Naive thymus-derived CD4-positive, alpha-beta T cell (primary cell): Measurements from ENCODE around the gene MOSMO. TPM values are rescaled to one million over a fixed set of nuclear protein-coding genes. Genes with fewer than 3 reads are reported as not detected.
"Not testable (repeated sequence)": the region's sequence is repeated elsewhere in the genome, so short reads cannot be mapped to it uniquely, and the experiment has no call there.

ENCODE experiments used
- ATAC-seq: fragments of 150-1000 bp; cut with Tn5 transposase; 2 replicates; pipeline ENCODE4 v1.10.0; 2021; ENCODE audit warnings: mild to moderate bottlenecking, moderate library complexity
- CTCF ChIA-PET: fragments of 350-600 bp; sonication (Branson Sonifier 250); formaldehyde crosslinking; loops from one replicate; lab custom pipeline; 2021; ENCODE audit warnings: antibody characterized with exemption; lab: Charles Lee
- POLR2A ChIA-PET: fragments of 350-600 bp; sonication (Branson Sonifier 250); formaldehyde crosslinking; loops from one replicate; lab custom pipeline; 2021; ENCODE audit warnings: antibody characterized with exemption, inconsistent platforms; lab: Charles Lee
- DNase-seq, 9 donors: peaks; one replicate each; pipeline versions ENCODE4 v3.0.0 to v3.0.0-alpha.2; 2020 to 2022; ENCODE audit warnings: mixed read lengths in 1 of 9
- H3K27ac ChIP-seq: one replicate; pipeline ENCODE4 v1.7.0; 2013; ENCODE audit warnings: mild to moderate bottlenecking, low read depth, low read length, moderate library complexity
- H3K27me3 ChIP-seq, 2 donors: one replicate each; pipeline ENCODE4 v1.7.0; 2013; ENCODE audit warnings: low read length in 2 of 2, mild to moderate bottlenecking in 2 of 2, moderate library complexity in 2 of 2; ENCODE audit not compliant: control insufficient read depth in 2 of 2, insufficient read depth in 2 of 2
- H3K36me3 ChIP-seq, 3 experiments: 1 replicate in 2 of 3; 2 replicates in 1 of 3; pipeline ENCODE4 v1.7.0; 2013; ENCODE audit warnings: low read length in 3 of 3, mild to moderate bottlenecking in 3 of 3, moderate library complexity in 1 of 3; ENCODE audit not compliant: insufficient read depth in 3 of 3, control insufficient read depth in 2 of 3
- H3K4me1 ChIP-seq, 2 donors: one replicate each; pipeline ENCODE4 v1.7.0; 2013; ENCODE audit warnings: low read length in 2 of 2, mild to moderate bottlenecking in 2 of 2, moderate library complexity in 1 of 2; ENCODE audit not compliant: control insufficient read depth in 2 of 2, insufficient read depth in 2 of 2
- H3K4me3 ChIP-seq: 2 replicates; pipeline ENCODE4 v1.7.0; 2013; ENCODE audit warnings: mild to moderate bottlenecking, low read length
- H3K9me3 ChIP-seq, 3 experiments: 1 replicate in 2 of 3; 2 replicates in 1 of 3; pipeline ENCODE4 v1.7.0; 2013; ENCODE audit warnings: low read length in 3 of 3; ENCODE audit not compliant: control insufficient read depth in 2 of 3
- H3K27ac Mint-ChIP-seq, 9 donors: one replicate each; pipeline ENCODE4 v1.8.0; 2020 to 2022; ENCODE audit warnings: mixed read lengths in 9 of 9, mild to moderate bottlenecking in 8 of 9, moderate library complexity in 5 of 9, inconsistent platforms in 2 of 9
- H3K27me3 Mint-ChIP-seq, 5 donors: one replicate each; pipeline ENCODE4 v1.8.0; 2021 to 2022; ENCODE audit warnings: mixed read lengths in 5 of 5, mild to moderate bottlenecking in 1 of 5
- H3K36me3 Mint-ChIP-seq, 5 donors: one replicate each; pipeline ENCODE4 v1.8.0; 2020 to 2022; ENCODE audit warnings: mixed read lengths in 5 of 5, mild to moderate bottlenecking in 3 of 5, inconsistent platforms in 1 of 5
- H3K4me1 Mint-ChIP-seq, 7 donors: one replicate each; pipeline ENCODE4 v1.8.0; 2020 to 2022; ENCODE audit warnings: mixed read lengths in 7 of 7, mild to moderate bottlenecking in 3 of 7, inconsistent platforms in 1 of 7
- H3K4me3 Mint-ChIP-seq, 10 donors: one replicate each; pipeline ENCODE4 v1.8.0; 2020 to 2022; ENCODE audit warnings: mild to moderate bottlenecking in 10 of 10, mixed read lengths in 10 of 10, moderate library complexity in 6 of 10, inconsistent platforms in 2 of 10
- H3K9me3 Mint-ChIP-seq, 11 donors: one replicate each; pipeline ENCODE4 v1.8.0; 2020 to 2022; ENCODE audit warnings: mixed read lengths in 11 of 11, mild to moderate bottlenecking in 4 of 11, inconsistent platforms in 1 of 11, moderate library complexity in 1 of 11
- intact Hi-C, 2 donors: fragments of 100-400 bp; cut with micrococcal nuclease; formaldehyde crosslinking; loops; one replicate each; pipeline ENCODE4 v1.15.1; 2023
- polyA plus RNA-seq, 2 donors: library from polyadenylated mRNA; unstranded; fragments of 300-500 nt; fragmentation: Illumina TruSeq; gene quantifications; one replicate each; pipeline ENCODE4 v1.2.3, GENCODE V29; 2021
- total RNA-seq, 6 experiments: library from RNA in 5 of 6; stranded (reverse) in 5 of 6; gene quantifications; 1 replicate in 5 of 6; 2 replicates in 1 of 6; pipeline ENCODE4 v1.2.3 and lab custom pipeline; 2021 to 2026

Gene MOSMO
- total and polyA plus RNA-seq, 7 experiments from 2014 or later = 2.8 to 24.0 (median 9.9) TPM

GRCh38 chr16:22123759-22124490, 116.0 kb downstream of the MOSMO start:
- no peak for ATAC-seq
- no peaks in the 10 kb centered on the region for H3K9me3 ChIP-seq
- ChIA-PET CTCF (interaction anchor here (0.5 kb wide), 1 partner anchor 173 kb away, joined by 4 read pairs; the partner anchor contains the start of gene POLR3E), POLR2A (no interaction called here)
- no peak overlapping the region for H3K27ac ChIP-seq
- H3K36me3 ChIP-seq = no peaks in the 10 kb centered on the region
- peaks cover 0 to 11% (median 3%) of the 10 kb centered on the region in 11 donors for H3K9me3 Mint-ChIP-seq
- no peak for DNase-seq
- no peak overlapping the region for H3K4me3 Mint-ChIP-seq
- peaks cover 0 to 5% (median 0%) of the 10 kb centered on the region in 5 donors for H3K36me3 Mint-ChIP-seq
- intact Hi-C loops = no loop called here
- H3K27me3 Mint-ChIP-seq = peaks cover 0 to 22% (median 8%) of the 10 kb centered on the region in 5 donors
- no peak overlapping the region for H3K27ac Mint-ChIP-seq
- H3K4me1 Mint-ChIP-seq = peaks cover 0 to 5% (median 0%) of the 10 kb centered on the region in 7 donors
- H3K27me3 ChIP-seq = no peaks in the 10 kb centered on the region
- no peaks in the 10 kb centered on the region for H3K4me1 ChIP-seq
- H3K4me3 ChIP-seq = no peak overlapping the region

- Histone ChIP-seq H3K36me3 (no peaks in the 10 kb centered on the region), H3K9me3 (no peaks in the 10 kb centered on the region), H3K27me3 (no peaks in the 10 kb centered on the region), H3K4me3 (no peak overlapping the region), H3K4me1 (no peaks in the 10 kb centered on the region), H3K27ac (no peak overlapping the region)
- H3K4me3 Mint-ChIP-seq = no peak overlapping the region
- ChIA-PET CTCF (interaction anchor here (0.5 kb wide), 1 partner anchor 173 kb away, joined by 4 read pairs; the partner anchor contains the start of gene POLR3E), POLR2A (no interaction called here)
- peaks cover 0 to 22% (median 8%) of the 10 kb centered on the region in 5 donors for H3K27me3 Mint-ChIP-seq
- intact Hi-C loops = no loop called here
- ATAC-seq (no peak), DNase-seq (no peak)
- peaks cover 0 to 11% (median 3%) of the 10 kb centered on the region in 11 donors for H3K9me3 Mint-ChIP-seq
- peak overlapping the region in 1 of 9 donors; percentile 39 for H3K27ac Mint-ChIP-seq
- peaks cover 0 to 5% (median 0%) of the 10 kb centered on the region in 7 donors for H3K4me1 Mint-ChIP-seq
- H3K36me3 Mint-ChIP-seq = peaks cover 0 to 5% (median 0%) of the 10 kb centered on the region in 5 donors
Measured at GRCh38 chr16:22124583-22125284, 116.8 kb downstream of the MOSMO start.

- Histone ChIP-seq H3K4me3 (no peak overlapping the region), H3K4me1 (no peaks in the 10 kb centered on the region), H3K9me3 (no peaks in the 10 kb centered on the region), H3K27ac (no peak overlapping the region), H3K27me3 (no peaks in the 10 kb centered on the region), H3K36me3 (no peaks in the 10 kb centered on the region)
- Mint-ChIP-seq H3K4me1 (peaks cover 0 to 5% (median 0%) of the 10 kb centered on the region in 7 donors), H3K27me3 (peaks cover 0 to 22% (median 8%) of the 10 kb centered on the region in 5 donors), H3K36me3 (peaks cover 0 to 5% (median 0%) of the 10 kb centered on the region in 5 donors), H3K4me3 (no peak overlapping the region), H3K27ac (no peak overlapping the region), H3K9me3 (peaks cover 0 to 11% (median 3%) of the 10 kb centered on the region in 11 donors)
- ATAC-seq (no peak), DNase-seq (no peak)
- CTCF ChIA-PET = no interaction called here
- intact Hi-C loops = no loop called here
- POLR2A ChIA-PET = no interaction called here
Measured at GRCh38 chr16:22126037-22126558, 118.2 kb downstream of the MOSMO start.

DNA sequence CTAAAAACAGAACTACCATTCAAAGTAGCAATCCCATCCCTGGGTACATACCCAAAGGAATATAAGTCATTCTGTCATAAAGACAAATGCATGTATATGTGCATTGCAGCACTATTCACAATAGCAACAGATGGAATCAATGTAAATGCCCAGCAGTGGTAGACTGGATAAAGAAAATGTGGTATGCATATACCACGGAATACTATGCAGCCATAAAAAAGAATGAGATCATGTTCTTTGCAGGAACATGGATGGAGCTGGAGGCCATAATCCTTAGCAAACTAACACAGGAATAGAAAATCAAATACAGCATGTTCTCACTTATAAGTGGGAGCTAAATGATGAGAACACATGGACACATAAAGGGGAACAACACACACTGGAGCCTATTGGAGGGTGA, 120.6 kb downstream of the MOSMO start:
- H3K4me3 ChIP-seq, H3K9me3 ChIP-seq, intact Hi-C loops, H3K27ac Mint-ChIP-seq, H3K27me3 ChIP-seq, H3K36me3 ChIP-seq, H3K4me3 Mint-ChIP-seq, POLR2A ChIA-PET, H3K4me1 ChIP-seq, CTCF ChIA-PET, H3K36me3 Mint-ChIP-seq, H3K4me1 Mint-ChIP-seq, ATAC-seq, DNase-seq, H3K27ac ChIP-seq: not testable (repeated sequence)
- H3K9me3 Mint-ChIP-seq = peaks cover 0 to 11% (median 3%) of the 10 kb centered on the region in 11 donors
- H3K27me3 Mint-ChIP-seq = peaks cover 0 to 12% (median 4%) of the 10 kb centered on the region in 5 donors

- CTCF ChIA-PET = no interaction called here
Measured at GRCh38 chr16:22130528-22130927, 122.6 kb downstream of the MOSMO start.

DNA sequence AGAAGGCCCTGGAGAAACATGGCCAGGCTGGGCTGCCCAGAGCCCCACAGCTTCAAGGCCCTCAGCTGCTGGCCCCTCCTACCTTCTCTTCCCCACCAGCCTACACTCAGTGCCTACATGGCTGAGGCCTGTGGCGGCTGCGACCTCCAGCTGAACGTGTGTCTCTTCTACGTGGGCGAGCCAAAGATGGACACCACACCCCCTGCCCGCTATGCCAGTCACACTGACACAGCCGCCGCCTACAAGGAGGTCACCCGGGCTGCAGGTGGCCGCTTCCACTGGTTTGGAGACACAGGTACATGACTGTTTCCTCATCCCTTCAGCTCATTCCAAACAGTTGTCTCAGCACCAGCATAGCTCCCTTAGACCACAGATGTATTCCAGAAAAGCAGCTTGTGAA, 124.9 kb downstream of the MOSMO start:
- H3K36me3 Mint-ChIP-seq = peaks cover 0 to 5% (median 0%) of the 10 kb centered on the region in 5 donors
- no peaks in the 10 kb centered on the region for H3K4me1 Mint-ChIP-seq
- Histone ChIP-seq H3K36me3 (no peaks in the 10 kb centered on the region), H3K27me3 (no peaks in the 10 kb centered on the region), H3K4me1 (no peaks in the 10 kb centered on the region), H3K27ac (no peak overlapping the region), H3K9me3 (no peaks in the 10 kb centered on the region), H3K4me3 (no peak overlapping the region)
- no peak for ATAC-seq
- DNase-seq = no peak
- POLR2A ChIA-PET = no interaction called here
- peaks cover 0 to 9% (median 3%) of the 10 kb centered on the region in 11 donors for H3K9me3 Mint-ChIP-seq
- CTCF ChIA-PET = no interaction called here
- no peak overlapping the region for H3K4me3 Mint-ChIP-seq
- no peak overlapping the region for H3K27ac Mint-ChIP-seq
- intact Hi-C loops = no loop called here
- H3K27me3 Mint-ChIP-seq = peaks cover 0 to 9% (median 6%) of the 10 kb centered on the region in 5 donors

More at GRCh38 chr16:22130528-22130927, 122.6 kb downstream of the MOSMO start:
- Histone ChIP-seq H3K4me3 (no peak overlapping the region), H3K27me3 (no peaks in the 10 kb centered on the region), H3K27ac (no peak overlapping the region), H3K36me3 (no peaks in the 10 kb centered on the region), H3K4me1 (no peaks in the 10 kb centered on the region), H3K9me3 (no peaks in the 10 kb centered on the region)
- no peaks in the 10 kb centered on the region for H3K4me1 Mint-ChIP-seq
- intact Hi-C loops = no loop called here
- ATAC-seq (no peak), DNase-seq (no peak)
- H3K9me3 Mint-ChIP-seq = peaks cover 0 to 11% (median 3%) of the 10 kb centered on the region in 11 donors
- no peak overlapping the region for H3K4me3 Mint-ChIP-seq
- H3K27ac Mint-ChIP-seq = no peak overlapping the region
- peaks cover 0 to 12% (median 4%) of the 10 kb centered on the region in 5 donors for H3K27me3 Mint-ChIP-seq
- peaks cover 0 to 5% (median 0%) of the 10 kb centered on the region in 5 donors for H3K36me3 Mint-ChIP-seq
- POLR2A ChIA-PET = no interaction called here
